GM18907 (cell line): ENCODE results near the gene SETX.
A peak's percentile ranks its signal among the peaks of the same experiment; 100 is the strongest.

Experiments used
- ATAC-seq: cut with Tn5 transposase; IDR thresholded peaks from one replicate; pipeline ENCODE4 v1.9.1; 2021; ENCODE audit warnings: mild to moderate bottlenecking, moderate library complexity; ENCODE audit not compliant: unreplicated experiment

SETX gene

DNA sequence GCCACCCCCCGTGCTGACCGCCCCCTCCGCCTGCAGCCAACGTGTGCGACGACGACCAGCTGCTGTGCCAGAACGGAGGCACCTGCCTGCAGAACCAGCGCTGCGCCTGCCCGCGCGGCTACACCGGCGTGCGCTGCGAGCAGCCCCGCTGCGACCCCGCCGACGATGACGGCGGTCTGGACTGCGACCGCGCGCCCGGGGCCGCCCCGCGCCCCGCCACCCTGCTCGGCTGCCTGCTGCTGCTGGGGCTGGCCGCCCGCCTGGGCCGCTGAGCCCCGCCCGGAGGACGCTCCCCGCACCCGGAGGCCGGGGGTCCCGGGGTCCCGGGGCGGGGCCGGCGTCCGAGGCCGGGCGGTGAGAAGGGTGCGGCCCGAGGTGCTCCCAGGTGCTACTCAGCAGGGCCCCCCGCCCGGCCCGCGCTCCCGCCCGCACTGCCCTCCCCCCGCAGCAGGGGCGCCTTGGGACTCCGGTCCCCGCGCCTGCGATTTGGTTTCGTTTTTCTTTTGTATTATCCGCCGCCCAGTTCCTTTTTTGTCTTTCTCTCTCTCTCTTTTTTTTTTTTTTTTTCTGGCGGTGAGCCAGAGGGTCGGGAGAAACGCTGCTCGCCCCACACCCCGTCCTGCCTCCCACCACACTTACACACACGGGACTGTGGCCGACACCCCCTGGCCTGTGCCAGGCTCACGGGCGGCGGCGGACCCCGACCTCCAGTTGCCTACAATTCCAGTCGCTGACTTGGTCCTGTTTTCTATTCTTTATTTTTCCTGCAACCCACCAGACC is 112.8 kb downstream of the SETX start:
- no peak for ATAC-seq

GRCh38 chr9:132241483-132241839 is 113.3 kb downstream of the SETX start:
- ATAC-seq: peak; percentile 7

- ATAC-seq: peak; percentile 72
Observed at GRCh38 chr9:132240841-132241482, 113.8 kb downstream of the SETX start.

DNA sequence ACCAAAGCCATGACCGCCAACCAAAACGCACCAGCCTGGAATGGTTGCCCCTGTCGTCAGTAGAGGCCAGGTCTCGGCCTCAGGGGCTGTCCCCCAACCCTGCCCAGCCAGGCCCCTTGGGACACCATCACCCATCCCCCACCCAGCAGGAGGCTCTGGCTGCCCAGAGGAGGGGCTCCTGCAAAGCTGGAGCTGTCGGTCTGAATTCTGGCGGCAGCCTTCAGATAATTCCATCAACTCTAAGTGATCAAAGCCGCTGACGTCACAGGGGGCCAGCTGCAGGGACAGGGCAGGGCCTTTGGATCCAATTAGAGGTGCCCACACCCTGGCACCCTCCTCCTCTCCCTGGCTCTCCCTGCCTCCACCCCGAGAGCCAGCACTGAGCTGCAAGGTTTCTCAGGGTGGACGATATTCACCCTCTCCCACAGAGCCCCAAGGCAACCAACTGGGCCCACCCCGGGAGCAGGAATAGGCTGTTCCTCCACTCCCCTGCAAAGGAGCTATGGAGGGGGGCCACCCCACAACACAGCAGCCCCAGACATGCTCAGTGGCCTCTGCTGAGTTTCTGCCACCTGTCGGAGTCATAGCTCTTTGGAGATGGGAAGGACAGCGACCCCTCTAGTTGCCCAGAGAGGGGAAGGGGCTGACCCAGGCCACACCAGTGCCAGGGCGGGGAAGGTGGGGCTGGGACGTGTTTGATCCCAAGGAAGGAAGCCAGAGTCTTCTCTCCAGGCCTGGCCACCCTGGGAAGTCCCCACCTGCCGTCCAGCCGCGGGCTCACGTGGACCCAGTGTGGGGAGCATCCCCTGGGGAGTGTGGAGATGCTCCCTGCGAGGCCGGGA is 114.6 kb downstream of the SETX start:
- peak; percentile 3 for ATAC-seq

DNA sequence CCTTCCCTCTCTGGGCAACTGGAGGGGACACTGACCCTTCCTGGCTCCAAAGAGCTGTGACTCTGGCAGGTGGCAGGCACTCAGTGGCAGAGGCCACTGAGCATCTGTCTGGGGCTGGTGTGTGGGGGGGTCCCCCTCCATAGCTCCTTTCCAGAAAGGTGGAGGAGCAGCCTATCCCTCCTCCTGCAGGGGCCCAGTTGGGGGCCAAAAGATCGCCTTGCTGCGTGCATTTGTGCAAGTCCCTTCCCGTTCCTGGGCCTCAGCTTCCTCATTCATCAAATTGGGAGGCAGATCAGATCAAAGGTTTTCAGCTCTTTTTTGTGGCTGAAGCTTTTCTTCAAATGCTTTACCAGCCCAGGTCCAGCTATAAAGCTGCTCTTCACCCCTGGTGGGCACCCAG is 115.3 kb downstream of the SETX start:
- ATAC-seq: no peak

- ATAC-seq: no peak
Observed at GRCh38 chr9:132238992-132239391, 115.8 kb downstream of the SETX start.

- no peak for ATAC-seq
Observed at GRCh38 chr9:132238026-132238972, 116.5 kb downstream of the SETX start.

- no peak for ATAC-seq
Observed at GRCh38 chr9:132237481-132237880, 117.3 kb downstream of the SETX start.

DNA sequence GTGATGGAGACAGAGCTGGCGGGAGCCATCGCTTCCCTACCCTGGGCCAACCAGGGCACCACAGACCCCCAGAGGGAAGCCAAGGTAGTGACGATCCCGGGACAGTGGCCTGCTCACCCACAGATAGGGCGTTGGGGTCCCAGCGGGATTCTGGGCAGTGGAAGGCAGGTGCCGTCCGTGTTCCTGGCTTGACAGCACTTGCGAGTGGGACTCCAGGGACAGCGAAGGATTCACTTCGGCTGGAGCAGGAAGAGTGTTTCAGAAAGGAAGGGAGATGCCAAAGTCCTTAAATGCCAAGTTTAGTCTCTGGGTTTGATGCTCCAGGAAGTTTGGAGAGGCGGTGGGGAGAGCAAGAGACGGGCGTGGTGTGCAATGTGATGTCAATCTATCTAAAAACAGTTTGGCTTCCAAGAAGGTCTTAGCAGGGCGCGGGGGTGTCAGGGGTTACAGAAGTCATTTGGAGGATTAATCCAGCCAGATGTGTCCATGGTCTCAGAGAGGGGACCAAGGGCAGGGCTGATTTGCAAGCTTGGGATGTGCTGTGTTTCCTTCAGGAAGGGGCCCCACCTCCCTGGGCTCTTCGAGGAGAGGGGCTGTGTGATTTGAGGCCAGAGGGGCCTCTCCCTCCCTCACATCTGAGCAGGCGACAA is 118.0 kb downstream of the SETX start:
- ATAC-seq: no peak

- no peak for ATAC-seq
Observed at GRCh38 chr9:132235894-132236661, 118.7 kb downstream of the SETX start.

DNA sequence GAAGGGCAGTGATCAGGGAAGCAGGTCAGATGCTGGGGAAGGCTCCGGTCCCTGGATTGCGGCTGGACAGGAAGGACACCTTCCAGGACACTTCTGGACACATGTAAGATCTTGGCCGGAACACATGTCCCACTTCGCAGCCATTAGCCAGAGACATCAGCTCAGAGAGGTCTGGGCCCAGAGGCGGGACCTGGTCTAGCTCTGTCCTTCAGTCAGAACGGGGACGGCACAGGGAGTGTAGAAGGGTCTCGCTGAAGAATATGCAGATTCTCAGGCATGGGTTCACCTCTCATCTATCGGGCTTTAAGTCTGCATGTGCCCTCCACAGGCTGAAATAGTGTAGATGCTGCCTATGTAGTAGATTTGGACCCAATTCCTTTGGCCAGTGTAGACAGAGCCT is 119.7 kb downstream of the SETX start:
- ATAC-seq: no peak

DNA sequence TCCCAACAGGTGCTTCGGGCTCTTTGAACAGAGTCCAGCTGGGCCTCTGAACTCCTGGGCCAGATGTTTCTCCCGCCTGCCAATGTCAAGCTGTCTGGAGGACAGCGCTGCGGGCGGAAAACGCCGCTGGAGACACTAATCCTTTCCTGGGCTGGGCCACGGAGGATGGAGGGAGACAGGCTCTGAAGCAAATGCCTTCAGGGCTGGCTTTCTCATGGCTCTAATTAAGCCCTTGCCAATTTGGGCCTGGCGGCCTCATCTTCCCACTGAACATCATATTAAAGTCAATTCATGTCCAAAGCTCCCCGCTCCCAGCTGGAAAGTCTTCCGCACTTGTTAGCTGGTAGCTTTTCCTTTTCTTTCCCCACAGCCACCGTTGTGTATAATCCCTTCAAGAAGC is 120.3 kb downstream of the SETX start:
- ATAC-seq: no peak

- no peak for ATAC-seq
Observed at GRCh38 chr9:132233138-132233537, 121.6 kb downstream of the SETX start.

DNA sequence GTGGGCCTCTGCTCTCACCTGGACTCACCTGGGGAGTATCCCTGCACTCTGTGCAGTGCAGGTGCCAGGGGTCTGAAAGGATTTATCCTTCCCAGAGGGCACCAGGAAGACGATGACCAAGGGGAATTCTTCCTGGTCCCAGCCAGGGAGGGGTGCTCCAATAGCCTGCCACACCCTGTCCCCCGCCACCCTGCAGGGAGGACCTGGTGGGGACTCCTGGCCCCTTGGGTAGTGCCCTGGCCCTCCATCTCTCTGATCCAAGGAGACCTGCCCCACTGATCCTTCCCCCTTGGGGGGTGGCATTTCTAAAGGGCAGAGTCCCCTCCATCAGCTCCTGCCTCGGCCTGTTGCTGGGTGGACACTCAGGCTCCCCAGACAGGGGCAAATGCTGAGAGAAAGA is 122.3 kb downstream of the SETX start:
- ATAC-seq: no peak

- ATAC-seq: no peak
Observed at GRCh38 chr9:132231019-132231701, 123.6 kb downstream of the SETX start.

- no peak for ATAC-seq
Observed at GRCh38 chr9:132230605-132231004, 124.2 kb downstream of the SETX start.

- ATAC-seq: no peak
Observed at GRCh38 chr9:132228062-132228461, 126.7 kb downstream of the SETX start.

DNA sequence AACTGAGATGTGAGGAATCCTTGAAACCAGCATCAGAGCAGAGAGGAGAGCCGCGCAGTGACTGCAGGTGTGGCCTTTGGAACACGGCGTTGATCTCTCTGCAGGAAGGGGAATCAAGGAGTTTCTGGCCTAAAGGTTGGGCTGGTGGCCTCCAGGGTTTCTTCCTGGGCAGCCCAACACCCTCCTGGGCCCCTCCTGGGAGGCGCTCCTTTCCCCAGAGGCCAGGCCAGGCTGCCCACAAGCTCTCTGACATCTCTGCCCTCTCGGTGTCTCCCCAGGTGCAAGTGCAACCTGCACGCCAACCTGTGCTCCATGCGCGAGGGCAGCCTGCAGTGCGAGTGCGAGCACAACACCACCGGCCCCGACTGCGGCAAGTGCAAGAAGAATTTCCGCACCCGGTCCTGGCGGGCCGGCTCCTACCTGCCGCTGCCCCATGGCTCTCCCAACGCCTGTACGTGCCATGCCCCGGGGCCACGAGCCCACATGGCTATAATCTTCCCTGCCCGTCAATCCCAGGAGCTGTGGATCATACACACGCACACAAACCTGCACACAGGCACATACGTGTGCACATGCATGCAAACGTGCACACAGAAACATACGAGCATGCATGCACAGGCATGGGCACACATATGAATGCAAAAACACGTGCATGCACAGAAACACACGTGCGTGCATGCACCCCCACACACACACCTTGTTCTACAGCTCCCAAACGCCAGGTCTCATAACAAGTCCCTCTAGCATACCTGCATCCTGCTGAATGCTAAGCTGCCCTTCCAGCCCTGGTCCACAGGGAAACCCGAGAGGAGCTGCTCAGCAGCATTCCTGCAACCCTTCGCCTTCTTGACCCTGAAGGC is 128.0 kb downstream of the SETX start:
- ATAC-seq: no peak
